SK-N-MC (cell line): ENCODE results near the gene IRF5.
"Not testable (repeated sequence)": the region's sequence is repeated elsewhere in the genome, so short reads cannot be mapped to it uniquely, and the experiment has no call there.

Experiments used
- DNase-seq: peaks from one replicate; pipeline ENCODE4 v3.0.0-alpha.2; 2011; ENCODE audit warnings: low read depth, low spot score
- H3K27ac ChIP-seq: fragments of 200-600 bp; sonication (generic); 2 replicates; pipeline ENCODE4 v1.5.1; 2016; ENCODE audit warnings: mixed run types
- H3K36me3 ChIP-seq: fragments of 200-600 bp; sonication (generic); 2 replicates; pipeline ENCODE4 v1.6.1; 2017; ENCODE audit warnings: antibody characterized with exemption, low read length, mixed read lengths; ENCODE audit not compliant: insufficient read depth
- H3K4me3 ChIP-seq: fragments of 200-600 bp; sonication (generic); 2 replicates; pipeline ENCODE4 v1.5.1; 2016
- H3K9ac ChIP-seq: fragments of 200-600 bp; sonication (generic); 2 replicates; pipeline ENCODE4 v1.8.0; 2017; ENCODE audit warnings: mixed run types, mixed read lengths; ENCODE audit not compliant: insufficient read length
- H3K9me3 ChIP-seq: fragments of 200-600 bp; sonication (generic); 2 replicates; pipeline ENCODE4 v1.6.1; 2017; ENCODE audit warnings: low read depth, mild to moderate bottlenecking, antibody characterized with exemption, low read length, moderate library complexity, mixed read lengths
- EZH2 ChIP-seq: fragments of 200-600 bp; sonication (generic); IDR thresholded peaks from one replicate; pipeline ENCODE4 v1.6.1; 2017; ENCODE audit warnings: antibody characterized with exemption
- FOXP2 ChIP-seq: optimal IDR thresholded peaks from 2 replicates; pipeline ENCODE3; 2011; ENCODE audit warnings: mild to moderate bottlenecking, moderate library complexity; ENCODE audit not compliant: insufficient read depth; ENCODE audit errors: extremely low read length, control extremely low read depth
- POLR2AphosphoS5 ChIP-seq: IDR thresholded peaks from 2 replicates; pipeline ENCODE4 v1.6.1; 2012; ENCODE audit warnings: mild to moderate bottlenecking, low read depth, low read length, borderline replicate concordance

The IRF5 gene

GRCh38 chr7:128940494-128941322, 3.0 kb downstream of the IRF5 start:
- no peak overlapping the region for H3K27ac ChIP-seq
- no peaks in the 10 kb centered on the region for H3K9me3 ChIP-seq
- no peak for DNase-seq
- no peaks in the 10 kb centered on the region for H3K36me3 ChIP-seq
- no peak for TF ChIP-seq FOXP2
- no peak for TF ChIP-seq POLR2AphosphoS5
- no peak for TF ChIP-seq EZH2
- no peak overlapping the region for H3K9ac ChIP-seq
- no peak overlapping the region for H3K4me3 ChIP-seq

DNA sequence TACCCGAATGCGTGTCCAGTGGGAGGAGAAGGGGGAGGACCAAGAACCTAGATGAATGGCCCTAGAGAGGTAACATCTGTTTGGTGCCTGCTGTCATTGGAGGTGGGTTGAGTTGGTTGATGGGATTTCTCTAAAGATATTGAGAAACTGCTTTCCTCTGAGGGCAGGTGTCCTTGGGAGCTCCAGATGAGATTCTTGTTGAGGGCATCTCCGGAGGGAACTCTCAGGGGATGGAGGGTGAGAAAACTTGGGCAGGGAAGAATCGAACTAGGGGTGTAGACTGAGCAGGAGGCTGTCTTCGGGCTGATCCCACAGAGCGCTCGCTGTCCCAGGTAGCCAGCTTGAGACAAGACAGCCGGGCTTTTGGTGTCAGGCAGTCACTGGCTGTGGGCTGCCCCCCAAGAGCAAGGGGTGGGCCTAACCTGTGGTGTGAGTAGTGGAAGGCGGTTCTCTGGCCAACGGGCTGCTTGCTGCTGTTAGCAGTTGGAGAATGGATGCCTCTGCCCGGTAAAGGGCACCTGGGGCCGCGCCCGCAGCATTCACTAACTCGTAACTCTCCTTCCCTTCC, 3.7 kb downstream of the IRF5 start:
- no peak for DNase-seq
- Histone ChIP-seq H3K36me3 (no peaks in the 10 kb centered on the region), H3K9me3 (no peaks in the 10 kb centered on the region), H3K9ac (no peak overlapping the region), H3K27ac (no peak overlapping the region), H3K4me3 (no peak overlapping the region)
- TF ChIP-seq EZH2 (no peak), FOXP2 (no peak), POLR2AphosphoS5 (no peak)

DNA sequence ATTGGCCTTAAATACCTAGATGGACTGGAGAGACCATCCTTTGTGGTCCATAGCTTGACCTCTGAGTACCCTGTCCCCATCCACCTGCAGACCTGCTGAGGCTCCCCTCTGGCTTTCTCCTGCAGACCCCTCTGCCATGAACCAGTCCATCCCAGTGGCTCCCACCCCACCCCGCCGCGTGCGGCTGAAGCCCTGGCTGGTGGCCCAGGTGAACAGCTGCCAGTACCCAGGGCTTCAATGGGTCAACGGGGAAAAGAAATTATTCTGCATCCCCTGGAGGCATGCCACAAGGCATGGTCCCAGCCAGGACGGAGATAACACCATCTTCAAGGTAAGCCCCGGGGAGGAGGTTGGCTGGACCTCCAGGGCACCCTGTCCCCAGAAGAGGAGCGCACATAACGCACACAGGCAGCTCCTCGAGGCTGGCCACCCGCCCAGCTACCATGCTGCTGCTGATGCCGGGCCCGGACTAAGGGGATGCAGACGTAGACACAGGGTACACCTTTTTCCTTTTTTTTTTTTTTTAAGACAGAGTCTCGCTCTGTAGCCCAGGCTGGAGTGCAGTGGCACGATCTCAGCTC, 4.3 kb downstream of the IRF5 start:
- DNase-seq = no peak
- Histone ChIP-seq H3K9me3 (no peaks in the 10 kb centered on the region), H3K9ac (no peak overlapping the region), H3K4me3 (no peak overlapping the region), H3K36me3 (no peaks in the 10 kb centered on the region), H3K27ac (no peak overlapping the region)
- no peak for TF ChIP-seq EZH2
- TF ChIP-seq POLR2AphosphoS5 = no peak
- no peak for TF ChIP-seq FOXP2

DNA sequence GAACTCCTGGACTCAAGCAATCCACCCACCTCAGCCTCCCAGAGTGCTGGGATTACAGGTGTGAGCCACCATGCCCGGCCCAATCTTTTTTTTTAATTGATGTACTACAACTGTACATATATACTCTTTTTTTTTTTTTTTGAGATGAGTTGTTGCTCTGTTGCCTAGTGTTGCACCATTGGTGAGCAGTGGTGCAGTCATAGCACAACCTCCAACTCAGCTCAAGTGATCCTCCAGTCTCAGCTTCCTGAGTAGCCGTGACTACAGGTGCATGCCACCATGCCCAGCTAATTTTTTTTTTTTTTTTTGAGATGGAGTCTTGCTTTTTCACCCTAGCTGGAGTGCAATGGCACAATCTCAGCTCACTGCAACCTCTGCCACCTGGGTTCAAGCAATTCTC, 5.5 kb downstream of the IRF5 start:
- not testable (repeated sequence) for H3K27ac ChIP-seq, DNase-seq, H3K9ac ChIP-seq, H3K4me3 ChIP-seq, H3K36me3 ChIP-seq, H3K9me3 ChIP-seq

DNA sequence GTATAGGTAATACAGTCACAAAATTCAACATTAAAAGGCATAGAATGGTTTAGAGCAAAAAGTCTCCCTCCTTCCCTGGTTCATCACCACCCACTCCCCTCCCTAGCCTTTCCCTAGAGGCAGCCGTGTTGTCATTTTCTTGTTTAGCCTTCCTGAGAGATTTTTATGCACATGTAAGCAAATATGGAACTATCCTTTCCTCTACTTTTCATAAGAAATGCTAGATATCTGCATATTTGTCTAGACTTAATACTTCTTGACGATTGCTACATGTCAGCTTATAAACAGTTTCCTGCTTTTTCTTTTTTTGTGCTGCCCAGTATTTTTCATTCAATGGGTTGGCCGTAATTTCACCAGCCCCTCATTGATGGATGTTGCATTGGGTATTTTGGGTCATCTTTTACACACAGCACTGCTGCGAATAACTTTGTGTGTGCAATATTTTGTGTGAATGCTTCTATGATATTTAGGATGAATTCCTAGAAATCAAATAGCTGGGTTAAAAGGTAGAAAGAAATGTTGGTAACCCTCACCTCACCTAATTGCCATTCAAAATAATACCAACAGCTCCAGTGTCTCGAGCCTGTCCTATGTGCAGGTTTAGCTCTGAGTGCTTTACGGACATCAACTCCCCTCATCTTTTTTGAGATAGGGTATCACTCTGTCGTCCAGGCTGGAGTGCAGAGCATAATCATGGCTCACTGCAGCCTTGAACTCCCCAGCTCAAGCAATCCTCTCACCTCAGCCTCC, 6.9 kb downstream of the IRF5 start:
- H3K9ac ChIP-seq = no peak overlapping the region
- no peak overlapping the region for H3K4me3 ChIP-seq
- H3K27ac ChIP-seq = no peak overlapping the region
- no peaks in the 10 kb centered on the region for H3K9me3 ChIP-seq
- DNase-seq = no peak
- H3K36me3 ChIP-seq = no peaks in the 10 kb centered on the region
- TF ChIP-seq FOXP2 = no peak
- no peak for TF ChIP-seq EZH2
- no peak for TF ChIP-seq POLR2AphosphoS5

DNA sequence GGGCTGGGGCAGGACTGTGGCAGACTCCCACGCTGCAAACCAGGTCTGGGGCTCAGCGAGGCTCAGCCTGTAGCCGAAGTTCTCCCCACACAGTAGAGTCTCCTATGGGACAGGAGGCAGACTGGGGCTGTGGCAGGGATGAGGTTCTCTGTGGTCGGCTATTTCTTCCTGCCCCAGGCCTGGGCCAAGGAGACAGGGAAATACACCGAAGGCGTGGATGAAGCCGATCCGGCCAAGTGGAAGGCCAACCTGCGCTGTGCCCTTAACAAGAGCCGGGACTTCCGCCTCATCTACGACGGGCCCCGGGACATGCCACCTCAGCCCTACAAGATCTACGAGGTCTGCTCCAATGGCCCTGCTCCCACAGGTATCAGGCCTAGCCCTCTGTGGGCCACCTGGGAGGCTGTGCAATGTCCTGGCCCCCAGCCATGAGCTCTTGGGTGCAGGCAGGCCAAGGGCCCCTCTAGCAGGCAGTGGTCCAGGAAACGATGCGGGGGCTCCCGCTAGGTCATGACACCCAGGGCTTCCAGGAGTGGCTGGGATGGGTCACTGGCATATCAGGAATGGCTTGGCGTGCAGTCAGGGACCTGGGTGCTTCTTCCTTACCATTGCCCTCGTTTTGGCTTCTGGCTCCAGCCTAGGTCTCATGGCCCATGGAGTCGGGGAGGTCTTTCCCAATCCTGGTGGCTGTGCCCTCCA, 8.1 kb downstream of the IRF5 start:
- TF ChIP-seq FOXP2 = no peak
- no peak for TF ChIP-seq POLR2AphosphoS5
- no peak for TF ChIP-seq EZH2
- no peak overlapping the region for H3K27ac ChIP-seq
- no peaks in the 10 kb centered on the region for H3K36me3 ChIP-seq
- H3K4me3 ChIP-seq = no peak overlapping the region
- no peak overlapping the region for H3K9ac ChIP-seq
- DNase-seq = no peak
- H3K9me3 ChIP-seq = no peaks in the 10 kb centered on the region

DNA sequence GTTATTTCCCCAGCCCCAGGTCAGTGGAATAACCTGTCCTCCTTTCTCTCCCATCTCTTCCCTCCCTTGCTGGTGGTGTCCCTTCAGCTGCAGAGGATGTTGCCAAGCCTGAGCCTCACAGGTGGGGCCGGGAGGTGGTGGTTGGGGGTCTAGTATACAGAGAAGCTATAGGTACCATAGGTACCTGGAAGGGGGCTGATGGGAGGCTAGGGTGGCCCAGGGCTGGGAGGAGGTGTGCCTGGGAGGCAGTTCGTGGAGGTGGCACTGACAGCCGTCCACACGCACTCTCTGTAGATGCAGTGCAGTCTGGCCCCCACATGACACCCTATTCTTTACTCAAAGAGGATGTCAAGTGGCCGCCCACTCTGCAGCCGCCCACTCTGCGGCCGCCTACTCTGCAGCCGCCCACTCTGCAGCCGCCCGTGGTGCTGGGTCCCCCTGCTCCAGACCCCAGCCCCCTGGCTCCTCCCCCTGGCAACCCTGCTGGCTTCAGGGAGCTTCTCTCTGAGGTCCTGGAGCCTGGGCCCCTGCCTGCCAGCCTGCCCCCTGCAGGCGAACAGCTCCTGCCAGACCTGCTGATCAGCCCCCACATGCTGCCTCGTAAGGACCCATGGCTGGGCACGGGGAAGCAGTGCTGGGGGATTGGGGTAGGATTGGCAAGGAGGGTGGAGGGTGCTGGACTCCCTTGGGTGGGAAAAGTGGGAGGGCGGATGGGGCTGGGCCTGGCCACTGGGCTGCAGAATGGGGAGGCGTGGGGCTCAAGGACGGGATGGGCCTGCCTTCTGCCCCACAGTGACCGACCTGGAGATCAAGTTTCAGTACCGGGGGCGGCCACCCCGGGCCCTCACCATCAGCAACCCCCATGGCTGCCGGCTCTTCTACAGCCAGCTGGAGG, 9.5 kb downstream of the IRF5 start:
- Histone ChIP-seq H3K27ac (no peak overlapping the region), H3K4me3 (no peak overlapping the region), H3K9me3 (no peaks in the 10 kb centered on the region), H3K36me3 (peaks cover under 1% of the 10 kb centered on the region), H3K9ac (no peak overlapping the region)
- TF ChIP-seq EZH2 (no peak), POLR2AphosphoS5 (no peak), FOXP2 (no peak)
- no peak for DNase-seq

DNA sequence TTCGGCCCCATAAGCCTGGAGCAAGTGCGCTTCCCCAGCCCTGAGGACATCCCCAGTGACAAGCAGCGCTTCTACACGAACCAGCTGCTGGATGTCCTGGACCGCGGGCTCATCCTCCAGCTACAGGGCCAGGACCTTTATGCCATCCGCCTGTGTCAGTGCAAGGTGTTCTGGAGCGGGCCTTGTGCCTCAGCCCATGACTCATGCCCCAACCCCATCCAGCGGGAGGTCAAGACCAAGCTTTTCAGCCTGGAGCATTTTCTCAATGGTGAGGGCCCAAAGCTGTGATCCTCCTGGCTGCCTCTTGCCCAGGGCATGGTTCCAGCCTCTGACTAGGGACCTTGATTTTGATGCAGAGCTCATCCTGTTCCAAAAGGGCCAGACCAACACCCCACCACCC, 10.1 kb downstream of the IRF5 start:
- H3K9me3 ChIP-seq = no peaks in the 10 kb centered on the region
- no peak overlapping the region for H3K9ac ChIP-seq
- H3K36me3 ChIP-seq = peaks cover 8% of the 10 kb centered on the region
- no peak overlapping the region for H3K4me3 ChIP-seq
- no peak for DNase-seq
- H3K27ac ChIP-seq = no peak overlapping the region
- TF ChIP-seq POLR2AphosphoS5 (no peak; the same call in 1 of the 2 replicates), EZH2 (no peak), FOXP2 (no peak)
